GM12865 (cell line): Measurements from ENCODE around the gene TMEM114.

Experiments
- DNase-seq: peaks from one replicate; pipeline ENCODE4 v3.0.0; 2010; ENCODE audit warnings: low read depth
- H3K4me3 ChIP-seq: 2 replicates; pipeline ENCODE4 v1.5.1; 2011; ENCODE audit warnings: mild to moderate bottlenecking, low read depth, low read length, control low read depth
- CTCF ChIP-seq: IDR thresholded peaks from 2 replicates; pipeline ENCODE4 v1.5.1; 2011; ENCODE audit warnings: low read length, control low read depth, low read depth, inconsistent platforms; ENCODE audit not compliant: insufficient read depth; ENCODE audit errors: missing control alignments

Gene TMEM114

GRCh38 chr16:8611886-8612600 lies 21.7 kb upstream of the TMEM114 start:
- TF ChIP-seq CTCF = no peak
- DNase-seq = no peak
- no peak overlapping the region for H3K4me3 ChIP-seq

- no peak overlapping the region for H3K4me3 ChIP-seq
- TF ChIP-seq CTCF = no peak
- DNase-seq = no peak
Observed at GRCh38 chr16:8611122-8611521, 20.8 kb upstream of the TMEM114 start.

GRCh38 chr16:8607214-8607613 lies 16.9 kb upstream of the TMEM114 start:
- no peak for TF ChIP-seq CTCF
- H3K4me3 ChIP-seq = no peak overlapping the region
- DNase-seq = no peak

- TF ChIP-seq CTCF = no peak
- DNase-seq = no peak
- no peak overlapping the region for H3K4me3 ChIP-seq
Observed at GRCh38 chr16:8605554-8605953, 15.2 kb upstream of the TMEM114 start.

GRCh38 chr16:8600144-8600775 lies 9.9 kb upstream of the TMEM114 start:
- no peak for DNase-seq
- no peak for TF ChIP-seq CTCF
- no peak overlapping the region for H3K4me3 ChIP-seq

- no peak for DNase-seq
- TF ChIP-seq CTCF = no peak
- no peak overlapping the region for H3K4me3 ChIP-seq
Observed at GRCh38 chr16:8596581-8596980, 6.3 kb upstream of the TMEM114 start.
